Lower leg skin (tissue), 4 donors: Measurements from ENCODE around the gene GPR55. TPM values are rescaled to one million over a fixed set of nuclear protein-coding genes. Genes with fewer than 3 reads are reported as not detected.
"Not testable (repeated sequence)": the region's sequence is repeated elsewhere in the genome, so short reads cannot be mapped to it uniquely, and the experiment has no call there.

Experiments used
- DNase-seq, 2 donors: peaks; one replicate each; pipeline ENCODE4 v3.0.0-alpha.2; 2019; ENCODE audit warnings: low spot score in 2 of 2
- H3K4me3 ChIP-seq: fragments of 200-600 bp; sonication (generic); 2 replicates; pipeline ENCODE4 v1.5.1; 2017; ENCODE audit warnings: mild to moderate bottlenecking, low read depth; ENCODE audit not compliant: poor library complexity, severe bottlenecking
- CTCF ChIP-seq, 3 donors: fragments of 450-650 bp; IDR thresholded peaks; one replicate each; pipeline ENCODE4 v1.5.1; 2016; ENCODE audit warnings: antibody characterized with exemption in 3 of 3, mild to moderate bottlenecking in 3 of 3, moderate library complexity in 2 of 3
- POLR2A ChIP-seq, 2 donors: fragments of 450-650 bp; IDR thresholded peaks; one replicate each; pipeline ENCODE4 v1.6.1; 2016 to 2017; ENCODE audit warnings: antibody characterized with exemption in 2 of 2, mild to moderate bottlenecking in 1 of 2, moderate library complexity in 1 of 2
- WGBS, 2 donors: methylation state at CpG; one replicate each; pipeline ENCODE4 v1.1.5; 2018; 5-methylcytosine and 5-hydroxymethylcytosine counted together
- intact Hi-C: fragments of 100-400 bp; cut with DNase I; formaldehyde crosslinking; loops from one replicate; pipeline ENCODE4 v1.15.0; 2023; ENCODE audit warnings: low total_unique reads
- total RNA-seq, 4 donors: library from RNA; depleted of rRNA; stranded (reverse); fragments of >200 nt; gene quantifications; one replicate each; pipeline ENCODE4 v1.1.0, GENCODE V29; 2016

The GPR55 gene
- total RNA-seq, 4 donors from 2014 or later, result 0.30 TPM; not detected in 3

GRCh38 chr2:230938516-230939065, 13.5 kb upstream of the GPR55 start:
- no peak for TF ChIP-seq CTCF (IDR thresholded peaks at IDR 0.05)
- intact Hi-C loops, result no loop called here
- WGBS, 2 donors, result 91 to 95% methylated on average over 12 of the region's 12 CpGs
- peak in 1 of 2 donors; percentile 32 for DNase-seq
- H3K4me3 ChIP-seq, result no peak overlapping the region

GRCh38 chr2:230938098-230938497, 13.1 kb upstream of the GPR55 start:
- no peak for TF ChIP-seq POLR2A (IDR thresholded peaks at IDR 0.05)
- no peak for TF ChIP-seq CTCF (IDR thresholded peaks at IDR 0.05)
- WGBS, 2 donors, result 78 to 85% methylated on average over 3 of the region's 3 CpGs
- no peak overlapping the region for H3K4me3 ChIP-seq
- intact Hi-C loops, result no loop called here
- no peak for DNase-seq

GRCh38 chr2:230937362-230937761, 12.3 kb upstream of the GPR55 start:
- intact Hi-C loops, result no loop called here
- TF ChIP-seq POLR2A (IDR thresholded peaks at IDR 0.05), result no peak
- no peak for TF ChIP-seq CTCF (IDR thresholded peaks at IDR 0.05)
- WGBS, 2 donors, result 88 to 92% methylated on average over 4 of the region's 4 CpGs
- DNase-seq, result no peak
- H3K4me3 ChIP-seq, result no peak overlapping the region

GRCh38 chr2:230936243-230936642, 11.2 kb upstream of the GPR55 start:
- intact Hi-C loops, H3K4me3 ChIP-seq: not testable (repeated sequence)
- 79 to 81% methylated on average over 6 of the region's 6 CpGs for WGBS, 2 donors
- peak in 1 of 2 donors; percentile 26 for DNase-seq

GRCh38 chr2:230935130-230935430, 10.0 kb upstream of the GPR55 start:
- DNase-seq, result peak in 1 of 2 donors; percentile 72
- WGBS, 2 donors, result 60 to 61% methylated on average over 9 of the region's 9 CpGs
- no peak for TF ChIP-seq CTCF (IDR thresholded peaks at IDR 0.05)
- no peak for TF ChIP-seq POLR2A (IDR thresholded peaks at IDR 0.05)

GRCh38 chr2:230934231-230935129, 9.4 kb upstream of the GPR55 start:
- no peak for TF ChIP-seq POLR2A (IDR thresholded peaks at IDR 0.05)
- no peak for TF ChIP-seq CTCF (IDR thresholded peaks at IDR 0.05)
- peak in 1 of 2 donors; percentile 83 for DNase-seq
- intact Hi-C loops, result no loop called here
- H3K4me3 ChIP-seq, result no peak overlapping the region
- 79 to 83% methylated on average over 11 to 17 of the region's 17 CpGs for WGBS, 2 donors

More at GRCh38 chr2:230935130-230935430, 10.0 kb upstream of the GPR55 start:
- H3K4me3 ChIP-seq, result no peak overlapping the region
- intact Hi-C loops, result no loop called here
